HCT116 (cell line): Measurements from ENCODE around the gene CREBZF.
"Not testable (repeated sequence)": the region's sequence is repeated elsewhere in the genome, so short reads cannot be mapped to it uniquely, and the experiment has no call there.

Experiments used
- CBX3 ChIP-seq: IDR thresholded peaks from 2 replicates; pipeline ENCODE4 v1.6.1; 2012; ENCODE audit warnings: low read depth
- EGR1 ChIP-seq: IDR thresholded peaks from 2 replicates; pipeline ENCODE4 v1.6.1; 2012; ENCODE audit warnings: low read depth
- EZH2phosphoT487 ChIP-seq: fragments of 200-600 bp; IDR thresholded peaks from 2 replicates; pipeline ENCODE4 v1.6.1; 2018; ENCODE audit warnings: antibody characterized with exemption, borderline replicate concordance
- POLR2A ChIP-seq: IDR thresholded peaks from 2 replicates; pipeline ENCODE4 v1.7.0; 2011; ENCODE audit warnings: borderline replicate concordance; ENCODE audit not compliant: insufficient read depth, insufficient read length; ENCODE audit errors: extremely low read depth
- POLR2AphosphoS5 ChIP-seq: IDR thresholded peaks from 2 replicates; pipeline ENCODE4 v1.6.1; 2011; ENCODE audit warnings: mild to moderate bottlenecking, low read depth, low read length, moderate library complexity
- RAD21 ChIP-seq: IDR thresholded peaks from 2 replicates; pipeline ENCODE4 v1.6.1; 2012; ENCODE audit warnings: low read depth, mild to moderate bottlenecking
- YY1 ChIP-seq: IDR thresholded peaks from 2 replicates; pipeline ENCODE4 v1.6.1; 2011; ENCODE audit warnings: low read length, low read depth, moderate library complexity, mild to moderate bottlenecking; ENCODE audit not compliant: insufficient replicate concordance; ENCODE audit errors: extremely low read depth
- TF ChIP-seq, protein P1 (sequence below), 3 experiments: fragments of 200-600 bp in 1 of 3; sonication (generic) in 1 of 3; IDR thresholded peaks in 2 of 3; conservative IDR thresholded peaks in 1 of 3; 2 replicates each; pipeline ENCODE4 v1.5.1; 2012 to 2017; ENCODE audit warnings: low read depth in 2 of 3, low read length in 2 of 3, antibody characterized with exemption in 1 of 3, borderline replicate concordance in 1 of 3, control low read depth in 1 of 3, mild to moderate bottlenecking in 1 of 3, mixed read lengths in 1 of 3, mixed run types in 1 of 3, moderate library complexity in 1 of 3; ENCODE audit not compliant: insufficient read depth in 1 of 3
- TF ChIP-seq, protein P2 (sequence below): IDR thresholded peaks from 2 replicates; pipeline ENCODE4 v1.6.1; 2012
- TF ChIP-seq, protein P3 (sequence below): IDR thresholded peaks from 2 replicates; pipeline ENCODE4 v1.6.1; 2011; ENCODE audit warnings: mild to moderate bottlenecking, low read length, moderate library complexity; ENCODE audit not compliant: insufficient replicate concordance; ENCODE audit errors: extremely low read depth

DNA sequence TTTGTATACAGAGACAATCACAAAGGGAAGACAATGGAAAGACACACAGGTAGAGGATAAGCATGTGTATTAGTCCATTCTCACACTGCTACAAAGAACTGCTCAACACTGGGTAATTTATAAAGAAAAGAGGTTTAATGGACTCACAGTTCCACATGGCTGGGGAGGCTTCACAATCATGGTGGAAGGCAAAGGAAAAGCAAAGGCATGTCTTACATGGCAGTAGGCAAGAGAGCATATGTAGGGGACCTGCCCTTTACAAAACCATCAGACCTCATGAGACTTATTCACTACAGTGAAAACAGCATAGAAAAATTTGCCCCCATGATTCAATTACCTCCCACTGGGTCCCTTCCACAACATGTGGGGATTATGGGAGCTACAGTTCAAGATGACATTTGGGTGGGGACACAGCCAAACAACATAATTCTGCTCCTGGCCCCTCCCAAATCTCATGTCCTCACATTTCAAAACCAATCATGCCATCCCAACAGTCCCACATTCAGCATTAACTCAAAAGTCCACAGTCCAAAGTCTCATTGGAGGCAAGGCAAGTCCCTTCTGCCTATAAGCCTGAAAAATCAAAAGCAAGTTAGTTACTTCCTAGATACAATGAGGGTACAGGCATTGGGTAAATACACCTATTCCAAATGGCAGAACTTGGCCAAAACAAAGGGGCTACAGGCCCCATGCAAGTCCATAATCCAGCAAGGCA lies 6.2 kb upstream of the CREBZF start:
- TF ChIP-seq, protein P1, sequence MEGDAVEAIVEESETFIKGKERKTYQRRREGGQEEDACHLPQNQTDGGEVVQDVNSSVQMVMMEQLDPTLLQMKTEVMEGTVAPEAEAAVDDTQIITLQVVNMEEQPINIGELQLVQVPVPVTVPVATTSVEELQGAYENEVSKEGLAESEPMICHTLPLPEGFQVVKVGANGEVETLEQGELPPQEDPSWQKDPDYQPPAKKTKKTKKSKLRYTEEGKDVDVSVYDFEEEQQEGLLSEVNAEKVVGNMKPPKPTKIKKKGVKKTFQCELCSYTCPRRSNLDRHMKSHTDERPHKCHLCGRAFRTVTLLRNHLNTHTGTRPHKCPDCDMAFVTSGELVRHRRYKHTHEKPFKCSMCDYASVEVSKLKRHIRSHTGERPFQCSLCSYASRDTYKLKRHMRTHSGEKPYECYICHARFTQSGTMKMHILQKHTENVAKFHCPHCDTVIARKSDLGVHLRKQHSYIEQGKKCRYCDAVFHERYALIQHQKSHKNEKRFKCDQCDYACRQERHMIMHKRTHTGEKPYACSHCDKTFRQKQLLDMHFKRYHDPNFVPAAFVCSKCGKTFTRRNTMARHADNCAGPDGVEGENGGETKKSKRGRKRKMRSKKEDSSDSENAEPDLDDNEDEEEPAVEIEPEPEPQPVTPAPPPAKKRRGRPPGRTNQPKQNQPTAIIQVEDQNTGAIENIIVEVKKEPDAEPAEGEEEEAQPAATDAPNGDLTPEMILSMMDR (IDR thresholded peaks at IDR 0.05 in 2 of 3, conservative IDR thresholded peaks at IDR 0.05 in 1 of 3; ENCODE audit: borderline replicate concordance in 1 of 3, insufficient read depth in 1 of 3, low read depth in 2 of 3, low read length in 2 of 3): not testable (repeated sequence)
- TF ChIP-seq, protein P2, sequence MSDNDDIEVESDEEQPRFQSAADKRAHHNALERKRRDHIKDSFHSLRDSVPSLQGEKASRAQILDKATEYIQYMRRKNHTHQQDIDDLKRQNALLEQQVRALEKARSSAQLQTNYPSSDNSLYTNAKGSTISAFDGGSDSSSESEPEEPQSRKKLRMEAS: not testable (repeated sequence)
- not testable (repeated sequence) for TF ChIP-seq EZH2phosphoT487, CBX3, POLR2AphosphoS5, POLR2A, YY1, RAD21, EGR1
- TF ChIP-seq, protein P3, sequence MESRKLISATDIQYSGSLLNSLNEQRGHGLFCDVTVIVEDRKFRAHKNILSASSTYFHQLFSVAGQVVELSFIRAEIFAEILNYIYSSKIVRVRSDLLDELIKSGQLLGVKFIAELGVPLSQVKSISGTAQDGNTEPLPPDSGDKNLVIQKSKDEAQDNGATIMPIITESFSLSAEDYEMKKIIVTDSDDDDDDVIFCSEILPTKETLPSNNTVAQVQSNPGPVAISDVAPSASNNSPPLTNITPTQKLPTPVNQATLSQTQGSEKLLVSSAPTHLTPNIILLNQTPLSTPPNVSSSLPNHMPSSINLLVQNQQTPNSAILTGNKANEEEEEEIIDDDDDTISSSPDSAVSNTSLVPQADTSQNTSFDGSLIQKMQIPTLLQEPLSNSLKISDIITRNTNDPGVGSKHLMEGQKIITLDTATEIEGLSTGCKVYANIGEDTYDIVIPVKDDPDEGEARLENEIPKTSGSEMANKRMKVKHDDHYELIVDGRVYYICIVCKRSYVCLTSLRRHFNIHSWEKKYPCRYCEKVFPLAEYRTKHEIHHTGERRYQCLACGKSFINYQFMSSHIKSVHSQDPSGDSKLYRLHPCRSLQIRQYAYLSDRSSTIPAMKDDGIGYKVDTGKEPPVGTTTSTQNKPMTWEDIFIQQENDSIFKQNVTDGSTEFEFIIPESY: not testable (repeated sequence)
